HG03108 (cell line): ENCODE results near the gene LYRM9.
"Not testable (repeated sequence)": the region's sequence is repeated elsewhere in the genome, so short reads cannot be mapped to it uniquely, and the experiment has no call there.

Experiments used
- ATAC-seq: cut with Tn5 transposase; IDR thresholded peaks from one replicate; pipeline ENCODE4 v1.9.1; 2021; ENCODE audit warnings: moderate library complexity; ENCODE audit not compliant: unreplicated experiment

Gene LYRM9

DNA sequence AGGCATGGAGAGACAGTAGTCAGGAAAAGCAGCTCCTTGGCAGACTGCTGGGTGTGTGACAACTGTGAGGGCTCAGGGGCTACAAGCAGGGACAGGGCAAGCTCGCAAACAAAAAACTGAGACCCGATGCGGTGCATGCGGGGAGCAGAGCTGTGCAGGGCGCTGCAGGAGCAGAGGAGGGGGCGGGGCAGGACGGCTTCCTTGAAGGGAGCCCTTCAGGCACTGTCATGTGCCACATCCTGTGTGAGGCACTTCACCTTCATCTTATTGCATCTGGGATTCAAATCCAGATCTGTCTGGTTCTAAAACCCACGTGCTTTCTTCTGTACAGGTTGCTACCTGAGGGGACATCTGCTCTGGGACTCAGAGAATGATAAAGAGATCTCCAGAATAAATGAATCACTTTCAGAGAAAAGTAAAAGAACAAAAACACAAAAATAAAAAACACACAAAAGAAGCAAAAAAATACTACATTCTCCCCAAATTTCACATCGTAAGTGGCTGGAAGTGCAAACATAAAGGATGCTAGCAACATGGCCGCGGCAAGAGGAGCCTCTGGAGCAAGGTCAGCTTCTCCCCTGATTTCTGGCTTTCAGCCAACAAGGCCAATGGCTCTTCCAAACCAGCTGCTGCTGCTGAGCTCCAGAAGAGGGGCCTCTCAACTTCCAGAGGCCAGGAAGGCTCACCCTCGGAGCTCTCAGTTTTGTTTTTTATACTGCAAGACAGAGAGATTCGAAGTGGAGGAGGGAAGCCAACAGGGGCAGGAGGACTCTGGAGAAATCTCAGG lies 14.2 kb downstream of the LYRM9 start:
- no peak for ATAC-seq

GRCh38 chr17:27873746-27874145 lies 19.4 kb downstream of the LYRM9 start:
- ATAC-seq = no peak

- ATAC-seq = no peak
These were observed 20.0 kb downstream of the LYRM9 start for GRCh38 chr17:27873211-27873610.

DNA sequence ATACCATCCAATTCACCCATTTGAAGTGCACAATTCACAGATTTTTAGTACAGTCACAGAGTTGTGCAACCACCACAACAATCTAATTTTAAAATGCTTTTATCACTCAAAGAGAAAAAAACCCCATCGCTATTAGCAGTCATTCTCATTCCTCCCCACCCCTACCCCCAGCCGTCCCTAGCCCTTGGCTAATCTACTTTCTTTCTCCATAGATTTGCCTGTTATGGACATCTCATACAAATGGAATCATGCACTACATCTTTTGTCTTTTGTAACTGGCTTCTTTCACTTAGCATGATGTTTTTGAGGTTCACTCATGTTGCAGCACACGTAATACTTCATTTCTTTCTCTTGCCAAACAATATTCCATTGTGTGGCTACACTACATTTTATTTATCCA lies 20.4 kb downstream of the LYRM9 start:
- no peak for ATAC-seq

DNA sequence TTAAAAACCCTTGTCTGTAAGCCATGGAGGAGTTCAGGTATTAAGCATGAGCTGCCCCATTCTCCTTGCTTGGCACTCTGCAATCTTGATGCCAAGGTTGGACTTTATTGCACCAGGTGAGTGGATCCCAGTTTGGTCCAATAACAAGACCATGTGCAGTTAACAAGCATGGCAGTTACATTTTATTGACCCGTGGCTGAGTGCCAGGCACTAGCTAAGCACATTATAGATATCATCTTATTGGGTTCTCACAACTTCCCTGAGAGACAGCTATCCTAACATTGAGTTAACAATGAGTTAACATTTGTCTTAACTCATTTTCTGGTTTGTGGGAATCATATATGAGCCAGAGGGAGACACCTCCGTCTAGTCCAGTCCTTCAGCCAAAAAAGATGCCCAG lies 21.8 kb downstream of the LYRM9 start:
- ATAC-seq = no peak

DNA sequence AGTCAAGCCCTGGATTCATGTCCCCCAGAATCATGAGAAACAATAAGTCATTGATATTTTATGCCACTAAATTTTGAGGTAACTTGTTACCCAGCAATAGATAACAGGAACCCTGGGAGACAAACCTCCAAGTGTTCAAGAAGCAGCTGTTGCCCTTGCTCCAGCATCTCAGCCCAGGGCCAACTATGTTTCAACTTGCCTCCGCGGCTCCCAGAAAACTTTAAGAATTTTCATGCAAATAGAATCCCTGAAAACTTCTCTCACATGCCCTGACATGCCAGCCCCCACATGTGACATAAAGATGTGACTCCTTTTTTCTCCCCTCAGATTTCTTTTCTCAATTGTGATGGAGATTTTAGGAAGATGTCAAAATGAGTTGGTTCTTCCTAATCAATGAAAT lies 22.8 kb downstream of the LYRM9 start:
- ATAC-seq = no peak

- no peak for ATAC-seq
These were observed 24.6 kb downstream of the LYRM9 start for GRCh38 chr17:27868565-27868964.

DNA sequence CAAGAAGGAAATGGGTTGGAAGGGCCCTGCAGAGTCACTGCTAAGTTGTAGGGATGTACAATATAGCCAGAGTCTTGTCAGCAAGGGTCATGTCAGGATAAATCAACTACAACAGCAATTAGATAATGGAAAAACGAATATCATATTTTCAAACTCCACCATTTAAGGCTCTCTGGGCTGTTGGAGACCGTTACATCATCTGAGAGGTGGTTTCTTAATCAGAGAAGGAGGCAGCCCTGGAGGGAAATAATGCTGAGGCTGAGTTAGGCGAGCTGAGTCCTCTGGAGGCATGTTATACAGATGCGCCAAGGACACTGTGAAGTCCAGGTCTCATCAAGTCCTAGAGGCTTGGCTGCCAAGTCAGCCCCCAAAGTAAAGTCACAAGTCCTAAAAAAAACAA lies 30.3 kb downstream of the LYRM9 start:
- ATAC-seq = no peak

DNA sequence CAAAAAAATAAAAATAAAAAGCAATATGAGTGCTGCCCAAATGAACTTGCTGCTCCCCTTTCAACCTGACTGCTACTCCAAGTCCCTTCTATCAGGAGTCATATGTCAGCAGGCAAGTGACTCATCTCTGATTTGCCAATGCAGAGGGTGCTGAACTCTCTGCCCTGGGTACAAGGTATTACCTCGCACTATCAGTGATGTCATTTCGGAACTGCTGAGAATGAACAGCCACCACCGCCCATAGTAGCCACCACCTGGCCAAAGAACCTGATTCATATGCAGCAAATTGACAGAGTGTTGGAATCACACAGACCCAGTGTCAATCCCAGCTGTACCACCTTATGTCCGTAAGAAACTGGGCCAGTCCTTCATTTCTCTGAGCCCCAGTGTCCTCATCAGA lies 31.2 kb downstream of the LYRM9 start:
- no peak for ATAC-seq

- ATAC-seq = no peak
These were observed 32.0 kb downstream of the LYRM9 start for GRCh38 chr17:27860971-27861664.

- ATAC-seq = no peak
These were observed 34.4 kb downstream of the LYRM9 start for GRCh38 chr17:27858621-27859305.

DNA sequence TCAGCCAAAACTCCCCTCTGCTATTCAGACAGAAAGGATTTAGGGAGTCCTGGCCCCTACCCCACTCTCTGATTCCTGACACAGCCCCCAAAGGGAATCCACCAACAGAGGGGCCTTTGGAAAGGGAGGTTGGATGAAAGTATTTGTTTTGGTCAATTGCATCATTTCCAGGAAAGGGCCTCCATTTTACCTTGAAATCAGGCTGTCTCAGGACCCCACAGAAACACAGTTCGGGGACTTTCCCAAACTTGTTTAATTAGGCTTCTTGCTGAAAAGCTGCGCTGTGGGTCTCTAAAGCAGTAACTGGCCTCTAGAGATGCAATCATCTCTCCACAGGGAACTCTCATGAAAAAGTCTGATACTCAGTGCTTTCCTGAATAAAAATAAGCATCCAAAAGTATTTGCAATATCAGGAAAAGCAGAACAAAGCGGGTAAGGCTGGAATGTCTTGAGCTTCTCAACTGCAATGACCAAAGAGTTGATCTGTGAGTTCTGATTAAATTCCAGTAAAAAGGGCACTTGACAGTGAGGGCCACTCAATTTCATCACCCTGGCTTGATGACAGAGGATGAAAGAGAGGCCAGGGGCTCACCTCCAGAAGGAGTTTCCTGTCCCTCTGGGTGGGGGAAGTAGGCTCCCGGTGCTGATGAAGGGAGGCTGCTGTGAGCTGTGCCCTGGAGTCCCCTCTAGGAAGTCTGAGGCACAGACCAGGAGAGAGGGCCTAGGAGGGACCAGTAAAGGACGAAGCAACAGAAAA lies 36.3 kb downstream of the LYRM9 start:
- ATAC-seq = no peak

GRCh38 chr17:27855454-27855853 lies 37.7 kb downstream of the LYRM9 start:
- no peak for ATAC-seq

DNA sequence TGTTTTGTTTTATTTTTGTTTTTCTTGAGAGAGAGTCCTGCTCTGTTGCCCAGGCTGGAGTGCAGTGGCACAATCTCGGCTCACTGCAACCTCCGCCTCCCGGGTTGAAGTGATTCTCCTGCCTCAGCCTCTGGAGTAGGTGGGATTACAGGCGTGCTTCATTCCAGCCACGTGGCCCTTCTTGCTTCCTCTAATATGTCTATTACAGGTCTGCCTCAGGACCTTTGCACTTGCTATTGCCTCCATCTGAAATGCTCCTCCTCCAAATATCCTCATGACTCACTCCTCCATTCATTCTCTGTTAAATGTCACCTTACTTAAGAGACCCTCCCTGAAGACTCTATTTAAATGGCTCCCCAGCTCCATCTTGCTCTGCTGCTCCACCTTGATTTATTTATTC lies 39.0 kb downstream of the LYRM9 start:
- ATAC-seq = no peak

DNA sequence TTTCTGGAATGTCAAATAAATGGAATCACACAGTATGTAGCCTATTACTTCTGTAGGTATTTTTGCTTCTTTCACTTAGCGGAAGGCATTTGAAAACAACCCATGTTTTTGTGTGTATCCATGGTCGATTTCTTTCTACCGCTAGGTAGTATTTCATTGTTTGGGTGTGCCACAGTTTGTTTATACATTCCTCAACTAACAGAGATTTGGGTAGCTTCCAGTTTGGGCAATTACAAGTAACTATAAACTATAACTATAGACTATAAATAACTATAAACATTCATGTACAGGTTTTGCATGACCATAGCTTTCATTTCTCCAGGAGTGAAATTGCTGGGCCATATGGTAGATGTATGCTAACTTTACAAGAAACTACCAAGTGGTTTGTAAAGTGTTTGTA lies 40.1 kb downstream of the LYRM9 start:
- ATAC-seq = no peak

GRCh38 chr17:27849474-27850185 lies 43.5 kb downstream of the LYRM9 start:
- no peak for ATAC-seq

DNA sequence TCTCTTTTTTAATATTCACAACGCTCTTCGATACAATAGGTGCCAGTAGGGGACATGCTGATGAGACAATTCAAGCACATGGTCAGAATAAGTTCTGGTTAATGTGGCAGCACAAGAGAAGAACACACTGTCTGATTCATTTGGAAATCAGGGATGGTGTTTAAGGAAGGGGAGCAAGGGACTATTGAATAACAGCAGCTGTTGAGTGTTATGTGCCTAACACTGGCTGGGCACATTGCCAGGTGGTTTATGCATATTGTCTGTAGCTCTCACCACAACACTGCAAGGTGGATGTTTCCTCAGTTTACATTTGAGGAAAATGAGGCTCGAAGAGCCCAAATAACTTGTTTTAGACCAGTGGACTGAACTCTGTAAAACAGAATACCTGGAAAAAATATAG lies 44.2 kb downstream of the LYRM9 start:
- ATAC-seq = no peak

- not testable (repeated sequence) for ATAC-seq
These were observed 46.3 kb downstream of the LYRM9 start for GRCh38 chr17:27846808-27847307.

- ATAC-seq = no peak
These were observed 47.0 kb downstream of the LYRM9 start for GRCh38 chr17:27846042-27846655.
